CD4-positive, alpha-beta T cell treated with Interleukin-17A for 4 hours (primary cell): ENCODE data around the gene TRANK1.
A peak's percentile ranks its signal among the peaks of the same experiment; 100 is the strongest.

Experiments used
- DNase-seq: peaks from one replicate; pipeline ENCODE4 v3.0.0-alpha.2; 2020; ENCODE audit warnings: mixed read lengths

The TRANK1 gene

GRCh38 chr3:36837089-36837488 lies 107.8 kb downstream of the TRANK1 start:
- DNase-seq, result no peak

- DNase-seq, result no peak
Observed at GRCh38 chr3:36833160-36833814, 111.6 kb downstream of the TRANK1 start.

DNA sequence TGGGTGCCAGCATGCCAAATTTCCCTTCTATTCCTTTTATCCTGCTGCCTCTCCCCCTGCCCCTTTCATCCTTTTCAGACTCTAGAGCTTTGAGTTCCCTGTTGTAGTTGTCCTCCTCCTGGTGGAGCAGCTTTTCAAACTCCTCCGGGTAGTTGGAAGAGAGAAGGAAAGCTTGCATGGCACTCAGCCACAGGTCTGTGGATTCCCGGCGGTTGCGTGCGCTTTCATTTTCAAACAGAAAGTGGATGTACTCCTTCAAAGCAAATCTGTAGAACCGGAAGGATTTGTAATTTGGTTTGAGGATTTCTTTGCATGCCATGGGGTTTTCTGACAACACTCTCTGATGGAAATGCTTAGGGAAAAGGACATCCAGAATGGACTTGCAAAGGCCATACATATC lies 112.4 kb downstream of the TRANK1 start:
- DNase-seq, result no peak

GRCh38 chr3:36827133-36827532 lies 117.7 kb downstream of the TRANK1 start:
- no peak for DNase-seq

DNA sequence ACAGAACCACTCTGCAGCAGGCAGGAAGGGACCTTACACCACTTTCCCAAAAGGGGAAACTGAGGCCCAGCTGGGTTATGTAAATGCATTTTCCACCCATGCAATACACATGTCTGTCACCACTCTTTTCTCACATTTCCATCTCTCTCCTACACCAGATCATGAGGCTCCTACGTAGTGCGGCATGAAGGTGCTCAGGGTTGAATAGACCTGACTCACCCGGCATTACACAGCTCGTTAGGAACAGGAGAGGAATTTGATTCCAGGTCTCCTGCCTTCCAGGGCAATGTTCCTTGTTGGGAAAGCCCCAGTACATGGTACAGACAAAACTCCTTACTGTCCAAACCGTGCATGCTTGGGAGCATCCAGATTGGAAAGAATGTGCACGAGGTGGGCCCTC lies 118.6 kb downstream of the TRANK1 start:
- no peak for DNase-seq

DNA sequence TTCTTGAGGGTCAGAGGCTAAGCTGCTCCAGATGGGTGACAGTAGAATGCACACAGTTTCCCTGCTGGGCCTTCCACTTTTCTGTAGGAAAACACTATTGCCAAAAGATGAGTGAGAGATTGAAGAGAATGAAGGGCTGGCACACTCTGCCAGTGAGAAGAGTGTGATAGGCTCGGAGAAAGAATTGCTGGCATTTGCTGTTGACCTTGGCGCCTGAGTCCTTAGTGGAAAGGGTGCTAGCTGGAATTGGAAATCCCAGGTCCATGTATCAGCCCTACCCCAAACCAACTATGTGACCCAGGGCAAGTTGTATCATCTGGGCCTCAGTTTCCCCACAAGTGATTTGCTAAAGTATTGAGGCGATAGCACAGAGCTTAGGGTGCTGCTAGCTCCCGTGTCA lies 120.4 kb downstream of the TRANK1 start:
- no peak for DNase-seq

GRCh38 chr3:36823806-36824205 lies 121.0 kb downstream of the TRANK1 start:
- DNase-seq, result no peak

- DNase-seq, result no peak
Observed at GRCh38 chr3:36820083-36820482, 124.8 kb downstream of the TRANK1 start.

- DNase-seq, result no peak
Observed at GRCh38 chr3:36817806-36818533, 126.9 kb downstream of the TRANK1 start.

DNA sequence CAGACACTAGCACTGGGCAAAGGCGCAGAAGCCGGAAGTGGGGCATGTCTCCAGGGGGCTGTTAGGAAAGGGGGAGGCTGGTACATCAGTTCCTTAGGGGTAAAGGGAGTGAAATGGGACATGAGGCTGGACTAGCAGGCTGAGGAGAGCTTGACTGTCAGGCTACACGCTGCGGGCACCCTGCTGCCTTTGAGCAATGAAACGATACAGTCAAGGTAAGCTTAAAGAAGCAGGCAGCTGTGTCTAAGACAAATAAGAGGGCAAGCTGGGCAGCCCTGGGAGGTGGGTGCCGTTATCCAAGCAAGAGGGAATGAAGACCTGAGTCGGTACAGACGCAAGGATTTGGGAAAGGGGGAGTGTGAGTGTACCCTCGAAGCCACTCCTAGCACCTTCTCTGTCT lies 129.5 kb downstream of the TRANK1 start:
- no peak for DNase-seq

DNA sequence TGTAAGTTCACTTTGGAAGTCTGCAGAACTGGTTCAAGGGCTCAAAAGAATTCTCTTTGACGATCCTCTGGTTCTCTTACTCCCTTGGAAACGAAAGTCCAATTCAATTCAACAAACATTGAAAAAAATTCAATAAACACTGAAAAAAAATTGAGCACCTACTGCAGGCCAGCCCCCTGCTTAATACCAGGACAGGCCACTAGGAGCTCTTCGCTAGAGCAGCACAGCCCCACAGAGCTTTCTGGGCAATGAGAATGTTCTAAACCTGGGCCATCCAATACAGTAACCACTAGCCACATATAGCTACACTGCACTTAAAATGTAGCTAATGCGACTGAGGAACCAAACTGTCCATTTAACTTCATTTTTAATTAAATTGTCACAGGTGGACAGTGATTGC lies 130.1 kb downstream of the TRANK1 start:
- DNase-seq, result no peak

DNA sequence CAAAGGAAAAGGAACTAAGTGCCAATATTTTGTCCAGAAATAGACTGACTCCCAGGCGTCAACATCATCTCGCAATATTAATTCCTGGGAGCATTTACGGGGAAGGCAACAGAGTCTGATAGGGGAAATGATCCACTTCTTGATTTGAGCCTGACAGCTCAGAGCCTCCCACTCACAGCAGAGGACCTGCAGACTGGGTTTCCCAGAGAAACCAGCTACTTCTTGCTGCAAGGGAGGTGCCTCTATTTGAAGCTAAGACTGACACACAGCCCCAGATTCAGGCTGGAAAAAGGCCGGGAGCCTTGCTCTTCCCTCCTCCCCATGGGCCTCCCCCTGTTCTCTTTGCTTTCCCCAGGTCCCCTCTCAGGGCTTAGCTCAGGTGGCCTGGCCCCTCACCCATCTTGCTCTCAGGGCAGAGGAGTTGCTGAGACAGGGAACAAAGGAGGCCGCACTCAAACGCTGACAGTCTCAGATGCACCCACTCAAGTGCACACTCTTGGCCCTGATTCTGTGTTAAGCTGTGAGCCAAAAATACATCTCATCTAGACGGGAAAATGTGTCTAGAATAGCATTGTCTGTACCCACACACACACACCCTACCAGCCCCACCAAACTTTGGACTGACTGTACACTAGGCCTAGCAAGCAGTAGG lies 130.7 kb downstream of the TRANK1 start:
- DNase-seq, result no peak

GRCh38 chr3:36813305-36813704 lies 131.5 kb downstream of the TRANK1 start:
- DNase-seq, result no peak

DNA sequence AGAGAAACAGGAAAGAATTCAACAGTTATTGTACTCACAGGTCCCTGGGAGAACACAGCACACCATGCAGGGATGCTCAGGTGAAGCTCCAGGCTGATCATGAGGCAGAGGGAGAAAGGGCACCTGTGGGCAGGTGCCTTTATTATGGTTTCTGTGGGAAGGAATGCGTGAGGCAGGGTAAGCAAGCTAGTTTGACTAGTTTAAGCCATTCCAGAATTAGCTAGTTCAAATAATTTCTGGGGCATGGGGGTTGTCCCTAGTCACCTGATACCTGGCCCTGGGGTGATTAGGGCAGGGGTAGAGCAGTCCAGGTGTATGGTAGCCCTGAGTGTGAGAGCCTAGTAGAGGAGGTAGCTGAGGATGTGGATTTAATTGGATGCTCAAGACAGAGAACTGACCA lies 132.6 kb downstream of the TRANK1 start:
- no peak for DNase-seq

DNA sequence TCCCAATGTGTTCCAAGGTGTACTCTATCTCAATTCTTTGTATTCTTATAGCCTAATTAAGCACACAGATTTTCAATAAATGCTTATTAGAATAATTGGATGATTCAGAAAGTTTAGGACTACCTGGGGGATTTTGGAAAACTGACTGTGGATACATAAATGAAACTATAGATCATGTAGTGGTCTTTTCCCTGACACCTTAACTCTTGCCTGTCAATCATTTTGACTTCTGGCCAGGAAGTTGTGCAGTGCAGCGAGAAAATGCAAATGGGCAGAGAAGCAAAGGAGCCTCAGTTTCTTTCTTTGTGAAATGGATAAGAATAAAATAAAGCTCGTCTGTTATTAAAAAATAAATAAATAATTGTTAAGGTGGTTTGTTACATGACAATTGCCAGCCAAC lies 133.1 kb downstream of the TRANK1 start:
- no peak for DNase-seq

GRCh38 chr3:36804295-36805055 lies 140.4 kb downstream of the TRANK1 start:
- DNase-seq, result no peak

GRCh38 chr3:36803091-36803791 lies 141.6 kb downstream of the TRANK1 start:
- DNase-seq, result no peak

DNA sequence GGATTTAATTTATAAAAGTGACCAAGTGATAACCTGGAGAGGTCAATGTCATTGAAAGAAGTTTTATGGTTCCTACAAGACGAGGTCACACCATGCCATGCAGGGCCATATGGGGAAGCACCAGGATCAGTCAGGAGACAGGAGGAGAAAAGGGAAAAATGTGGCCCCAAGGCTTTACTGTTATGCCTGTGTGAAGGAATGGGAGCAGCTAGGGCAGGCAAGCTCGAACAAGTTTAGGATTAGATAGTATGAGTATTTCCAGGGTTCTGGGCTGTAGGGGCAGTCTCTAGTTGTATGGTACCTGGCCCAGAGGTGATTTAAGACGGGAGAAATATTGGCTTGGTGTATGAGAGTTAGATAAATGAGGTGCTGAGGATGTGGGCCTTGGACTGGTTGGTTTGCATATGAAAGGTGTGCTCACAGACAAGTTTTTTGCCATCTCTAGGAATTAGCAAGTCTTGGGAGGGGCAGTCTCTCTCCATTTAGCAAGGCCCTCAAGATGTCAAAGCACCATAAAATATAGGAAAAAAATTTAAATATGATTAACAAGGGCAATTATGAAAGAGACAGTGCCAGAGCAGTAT lies 144.2 kb downstream of the TRANK1 start:
- DNase-seq, result no peak

- no peak for DNase-seq
Observed at GRCh38 chr3:36796881-36797280, 148.0 kb downstream of the TRANK1 start.

- DNase-seq, result no peak
Observed at GRCh38 chr3:36796161-36796560, 148.7 kb downstream of the TRANK1 start.

DNA sequence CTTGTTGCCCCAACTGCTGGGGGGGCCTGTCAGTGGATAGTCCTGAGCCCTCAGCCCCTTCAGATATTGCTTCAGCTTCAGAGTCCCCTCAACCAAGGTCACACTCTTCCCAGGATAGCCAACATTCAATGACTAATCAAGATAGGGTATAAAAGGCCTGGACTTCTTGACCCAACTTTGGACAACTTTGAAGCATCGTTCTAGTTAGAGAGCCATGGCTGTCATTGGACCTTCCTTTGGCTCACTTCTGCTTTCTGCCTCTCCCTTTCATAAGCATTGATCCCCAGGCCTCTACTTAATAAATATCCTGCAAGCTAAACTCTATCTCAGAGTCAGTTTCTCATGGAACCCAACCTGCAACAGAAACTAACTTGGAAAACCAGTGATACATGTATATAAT lies 149.2 kb downstream of the TRANK1 start:
- no peak for DNase-seq

DNA sequence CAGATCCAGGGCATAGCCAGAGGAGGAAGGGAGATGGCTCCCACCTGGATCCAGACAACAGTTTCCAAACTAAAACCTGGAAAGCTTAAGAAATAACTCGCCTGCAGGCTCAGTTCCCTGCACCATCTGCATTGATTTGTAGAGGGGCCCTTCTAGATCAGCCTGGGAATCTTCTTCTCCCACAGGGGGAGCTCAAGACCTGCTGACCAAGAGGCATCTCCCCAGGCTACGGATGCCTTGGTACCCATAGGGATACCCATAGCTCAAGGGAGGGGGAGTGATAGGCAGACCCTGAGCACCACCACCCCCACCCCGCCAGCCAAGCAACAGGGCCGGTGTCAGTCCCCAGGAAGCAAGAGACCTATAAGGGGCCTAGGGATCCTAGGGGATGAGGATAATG lies 152.5 kb downstream of the TRANK1 start:
- DNase-seq, result peak; percentile 16
